NCI-H748 (cell line): Measurements from ENCODE around the gene NEK11.
"Not testable (repeated sequence)": the region's sequence is repeated elsewhere in the genome, so short reads cannot be mapped to it uniquely, and the experiment has no call there.

Source experiments
- DNase-seq: peaks from one replicate; lab custom pipeline; 2025; ENCODE audit not compliant: unreplicated experiment; lab: John Stamatoyannopoulos, UW

NEK11 gene

DNA sequence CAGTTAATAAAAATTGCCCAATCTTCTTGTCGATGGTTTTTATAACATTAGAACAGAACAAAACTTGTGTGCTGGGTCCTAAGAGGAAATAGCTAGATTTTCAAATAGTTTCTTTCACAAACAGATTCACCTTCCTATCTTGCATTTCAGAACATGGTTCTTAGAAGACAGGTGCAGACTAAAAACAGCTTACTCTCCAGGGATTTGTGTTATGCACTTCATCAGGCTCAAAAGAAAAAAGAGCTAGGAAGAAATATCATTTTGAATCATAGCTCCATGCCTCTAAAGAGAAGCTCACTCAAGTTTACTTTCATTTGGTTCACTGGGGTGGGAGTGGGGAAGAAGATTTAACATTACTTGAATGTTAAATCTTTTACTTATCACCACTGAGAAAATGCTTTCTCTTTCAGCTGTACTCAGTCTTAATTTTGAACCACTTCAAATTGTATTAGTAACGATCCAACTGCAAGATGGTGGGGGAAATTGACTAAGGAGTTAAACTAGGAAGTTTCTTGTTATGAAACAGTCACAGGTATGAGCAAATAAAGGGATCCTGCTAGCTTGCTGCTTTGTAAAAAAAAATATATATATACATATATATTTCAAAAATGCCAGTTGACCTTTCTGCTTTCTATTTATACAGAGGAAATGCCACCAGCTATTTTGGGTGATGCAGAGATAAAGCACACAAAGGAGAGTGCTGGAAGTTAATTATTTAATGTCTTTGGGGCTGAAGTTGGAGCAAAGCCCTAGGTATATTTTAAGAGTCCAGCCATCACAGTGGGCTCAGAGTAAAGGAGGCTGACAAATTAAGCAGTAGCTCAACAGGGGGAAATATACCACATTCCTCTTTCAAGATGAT lies 326.6 kb downstream of the NEK11 start:
- no peak for DNase-seq

DNA sequence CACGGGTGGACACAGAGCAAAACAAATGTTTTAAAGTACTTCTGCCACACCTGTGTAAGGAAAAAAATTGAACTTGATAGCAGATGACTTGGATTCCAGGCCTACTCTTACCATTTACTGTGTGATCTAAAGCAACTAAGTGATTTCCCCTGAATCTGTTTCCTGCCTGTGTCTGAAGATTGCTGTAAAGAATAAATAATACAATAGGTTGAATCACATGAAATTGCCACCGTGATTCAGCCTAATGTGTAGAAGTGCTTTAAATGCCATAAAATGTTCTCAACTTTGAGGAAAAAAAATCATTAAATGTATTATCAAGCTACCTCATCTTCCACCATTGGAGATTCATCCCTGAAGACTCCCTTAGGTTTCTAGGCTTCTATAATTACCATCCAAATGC lies 327.3 kb downstream of the NEK11 start:
- DNase-seq = no peak

DNA sequence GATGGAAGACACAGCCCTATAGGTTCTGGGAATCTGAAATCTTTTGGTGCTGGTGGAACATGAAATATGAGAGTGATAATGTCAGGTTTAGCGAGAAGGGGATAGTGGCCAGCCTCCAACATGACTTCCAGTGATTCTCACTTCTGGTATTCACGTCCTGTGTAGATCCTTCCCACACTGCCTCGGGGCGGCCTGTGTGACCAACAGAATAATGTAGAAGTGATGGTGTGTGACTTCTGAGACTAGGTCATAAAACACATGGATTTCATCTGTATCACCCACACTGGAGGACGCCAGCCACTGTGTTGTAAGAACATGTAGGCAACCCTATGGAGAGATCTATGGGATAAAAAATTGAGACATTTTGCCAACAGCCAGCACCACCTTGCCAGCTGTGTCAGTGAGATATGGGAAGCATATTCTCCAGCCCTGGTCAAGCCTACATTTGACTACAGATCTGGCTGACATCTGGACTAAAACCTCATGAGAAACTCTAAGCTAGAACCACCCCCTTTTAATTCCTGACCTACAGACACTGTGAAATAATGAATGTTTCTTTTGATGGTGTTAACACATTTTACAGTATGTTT lies 329.4 kb downstream of the NEK11 start:
- DNase-seq = no peak

DNA sequence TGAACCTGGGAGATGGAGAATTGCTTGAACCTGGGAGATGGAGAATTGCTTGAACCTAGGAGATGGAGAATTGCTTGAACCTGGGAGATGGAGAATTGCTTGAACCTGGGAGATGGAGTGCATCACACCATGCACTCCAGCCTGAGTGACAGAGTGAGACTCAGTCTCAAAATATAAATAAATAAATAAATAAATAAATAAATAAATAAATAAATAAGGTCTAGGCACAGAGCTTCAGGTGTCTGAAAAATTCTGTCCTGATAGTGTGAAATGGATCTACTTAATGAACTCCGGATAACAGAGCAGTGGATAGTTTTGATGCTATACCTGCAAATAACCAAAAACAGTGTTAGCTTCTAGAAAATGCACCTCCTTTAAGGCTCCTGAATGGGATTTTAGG lies 330.6 kb downstream of the NEK11 start:
- no peak for DNase-seq

DNA sequence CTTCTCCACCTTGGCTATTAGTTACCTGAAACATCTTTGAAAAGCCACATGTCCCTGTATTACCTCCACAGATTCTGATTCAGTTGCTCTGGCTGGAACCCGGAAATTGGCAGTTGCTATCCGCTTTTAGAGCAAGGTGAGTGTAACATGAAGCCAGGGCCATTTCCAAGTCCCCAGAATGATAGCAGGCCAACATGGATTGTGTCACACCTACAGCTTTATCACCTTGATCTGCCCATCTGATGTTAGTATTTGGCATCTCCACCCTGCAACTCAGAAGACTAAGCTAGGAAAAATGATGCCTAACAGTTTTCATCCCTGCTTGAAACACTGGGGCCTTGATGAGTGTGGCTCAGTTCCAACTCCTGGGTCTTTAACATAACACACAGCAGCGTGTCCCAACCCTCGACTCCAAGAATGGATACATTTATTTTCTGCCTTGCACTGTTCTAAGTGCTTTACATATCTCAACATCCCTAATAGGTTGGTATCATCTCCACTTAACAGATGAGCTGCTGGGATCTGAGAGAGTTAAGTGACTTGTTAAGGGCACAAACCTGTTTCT lies 333.6 kb downstream of the NEK11 start:
- DNase-seq = no peak

DNA sequence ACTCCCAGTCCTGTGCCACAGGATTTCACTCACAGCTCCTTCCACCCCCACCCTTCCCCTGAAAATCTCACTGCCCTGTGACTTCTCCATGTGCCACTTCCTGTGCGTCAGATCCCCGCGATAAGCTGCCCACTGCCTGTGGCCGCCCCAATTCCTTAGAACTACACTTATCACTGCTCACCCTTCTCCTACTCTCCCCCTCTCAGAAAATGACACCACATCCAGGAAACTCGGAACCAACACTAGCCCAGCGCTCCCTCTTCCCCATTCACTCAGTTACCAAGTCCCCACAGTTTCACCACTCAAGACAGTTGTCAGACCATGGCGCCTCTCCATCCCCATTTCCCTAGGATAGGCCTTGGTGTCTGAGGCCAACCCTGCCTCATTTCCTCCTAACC lies 334.4 kb downstream of the NEK11 start:
- DNase-seq = not testable (repeated sequence)

DNA sequence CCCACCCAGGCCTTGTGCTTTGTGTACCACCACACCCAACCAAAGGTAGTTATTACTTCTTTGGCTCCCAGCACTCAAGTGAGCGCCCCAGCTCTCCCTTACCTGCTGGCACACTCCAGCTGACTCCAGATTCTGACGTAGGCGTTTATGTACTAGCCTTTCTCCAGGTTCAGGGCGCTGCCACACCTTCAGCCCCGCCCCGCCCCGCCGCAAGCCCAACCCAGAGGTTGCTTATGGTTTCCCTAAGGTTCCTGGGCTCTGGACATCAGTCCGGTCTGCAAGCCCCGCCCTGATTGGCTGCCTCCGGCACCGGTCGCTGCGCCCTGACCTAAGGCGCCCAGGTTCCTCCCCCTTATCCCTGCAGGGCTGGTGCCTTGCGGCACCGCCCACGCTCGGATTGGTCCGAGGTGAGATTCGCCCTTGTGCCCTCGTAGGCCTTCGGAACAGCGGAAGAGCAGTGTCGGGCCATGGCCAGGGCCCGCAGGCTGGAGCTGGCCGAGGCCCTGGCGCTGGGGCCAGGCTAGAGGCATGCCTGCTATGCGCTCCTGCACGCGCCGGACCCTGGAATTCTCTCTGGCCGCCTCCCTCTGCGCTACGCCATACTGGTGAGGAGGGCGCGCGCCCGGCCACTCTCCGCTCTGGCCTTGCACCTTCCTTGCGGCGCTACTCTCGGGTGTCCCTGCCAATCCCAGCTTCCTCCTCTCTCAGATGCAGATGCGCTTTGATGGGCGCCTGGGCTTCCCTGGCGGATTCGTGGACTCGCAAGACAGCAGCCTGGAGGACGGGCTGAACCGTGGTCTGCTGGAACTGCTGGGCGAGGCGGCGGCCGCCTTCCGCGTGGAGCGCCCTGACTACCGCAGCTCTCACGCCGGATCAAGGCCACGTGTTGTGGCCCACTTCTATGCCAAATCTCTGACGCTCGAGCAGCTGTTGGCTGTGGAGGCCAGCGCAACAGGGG lies 335.1 kb downstream of the NEK11 start:
- no peak for DNase-seq

DNA sequence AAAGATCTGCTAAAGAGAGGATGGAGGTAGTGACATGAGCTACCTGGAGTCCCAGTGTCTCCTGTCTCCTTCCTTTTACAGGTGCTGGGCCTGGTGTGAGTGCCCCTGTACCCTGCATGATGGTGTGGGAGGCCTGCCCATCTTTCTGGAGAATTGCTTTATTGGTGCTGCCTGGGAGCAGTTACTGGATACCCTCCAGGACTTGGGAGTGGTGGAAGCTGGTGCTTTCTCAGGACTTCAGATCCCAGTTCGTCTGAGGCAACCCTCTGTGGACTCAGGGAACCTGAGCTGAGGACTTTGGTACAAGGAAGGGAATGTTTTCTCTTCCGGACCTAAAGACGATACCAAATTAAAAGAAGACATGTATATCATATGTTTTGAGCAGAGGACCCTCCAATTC lies 336.6 kb downstream of the NEK11 start:
- DNase-seq = no peak

DNA sequence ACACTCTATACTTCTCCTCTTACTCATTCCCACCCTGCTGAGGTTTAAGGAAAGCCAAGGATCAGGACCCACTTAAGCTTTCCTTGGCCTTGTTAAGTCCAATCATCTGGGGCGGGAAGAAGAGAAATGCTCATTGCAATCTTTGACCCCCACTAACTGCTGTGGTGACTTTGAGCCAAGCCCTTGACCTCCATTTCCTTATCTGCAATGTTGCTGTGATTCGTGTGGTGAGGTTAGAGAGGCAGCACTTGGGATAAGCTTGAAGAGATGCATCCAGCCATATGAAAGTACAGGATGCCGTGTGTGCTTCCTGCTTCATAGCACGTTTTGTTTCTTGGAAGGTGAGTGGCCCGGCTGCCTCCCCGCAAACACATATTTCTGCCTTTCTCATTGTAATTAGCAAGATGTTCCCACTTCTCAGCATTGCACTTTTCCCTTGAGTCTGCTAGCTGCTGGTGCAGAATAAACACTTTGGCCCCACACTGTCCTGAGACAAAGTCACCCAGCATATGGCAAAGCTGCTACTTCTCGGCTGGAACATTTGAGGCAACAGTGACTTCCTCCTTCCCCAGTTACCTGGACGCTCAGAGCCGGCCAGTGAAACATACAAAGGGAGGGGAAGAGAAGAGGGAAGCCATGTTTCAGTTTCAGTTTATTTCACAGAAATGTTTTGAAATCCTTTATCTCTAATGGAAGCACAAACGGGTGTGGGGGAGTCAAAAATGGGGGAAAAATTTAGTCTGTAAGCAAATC lies 344.4 kb downstream of the NEK11 start:
- DNase-seq = no peak

DNA sequence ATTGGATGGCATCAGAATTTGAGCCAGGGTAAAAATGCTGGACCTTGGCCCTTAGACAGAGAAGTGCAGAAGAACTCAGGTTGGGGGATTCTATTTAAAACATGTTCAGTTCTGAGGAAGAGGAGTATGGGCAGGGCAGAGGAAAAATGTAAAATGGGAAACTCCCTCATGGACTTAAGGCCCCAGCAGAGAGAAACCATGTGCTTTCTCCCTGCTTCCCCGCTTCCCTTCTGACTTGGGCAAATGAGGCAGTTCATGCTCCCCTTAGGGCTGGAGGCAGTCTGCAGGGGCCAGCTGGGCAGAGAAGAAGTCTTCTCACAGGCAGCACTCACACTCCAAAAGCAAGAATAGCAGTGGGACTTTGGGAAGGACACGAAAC lies 345.0 kb downstream of the NEK11 start:
- no peak for DNase-seq

DNA sequence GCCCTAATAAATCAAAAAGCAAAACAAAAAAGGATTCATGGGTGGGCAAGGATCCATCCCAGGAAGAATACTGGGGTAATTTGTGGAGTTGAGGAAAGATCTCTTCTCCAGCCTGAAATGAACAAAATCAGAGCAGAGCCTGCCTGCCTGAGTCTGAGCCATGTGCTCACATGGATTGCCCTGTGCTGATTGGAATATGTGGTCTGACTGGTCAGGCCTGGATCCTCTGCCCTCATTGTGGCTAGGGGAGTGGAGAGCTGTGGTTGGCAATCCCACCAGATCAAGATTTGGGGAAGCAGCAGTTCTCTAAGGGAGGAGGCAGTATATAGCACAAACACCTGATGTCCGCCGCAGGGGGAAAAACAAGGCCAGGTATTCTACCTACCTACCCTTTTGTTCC lies 348.1 kb downstream of the NEK11 start:
- DNase-seq = no peak

DNA sequence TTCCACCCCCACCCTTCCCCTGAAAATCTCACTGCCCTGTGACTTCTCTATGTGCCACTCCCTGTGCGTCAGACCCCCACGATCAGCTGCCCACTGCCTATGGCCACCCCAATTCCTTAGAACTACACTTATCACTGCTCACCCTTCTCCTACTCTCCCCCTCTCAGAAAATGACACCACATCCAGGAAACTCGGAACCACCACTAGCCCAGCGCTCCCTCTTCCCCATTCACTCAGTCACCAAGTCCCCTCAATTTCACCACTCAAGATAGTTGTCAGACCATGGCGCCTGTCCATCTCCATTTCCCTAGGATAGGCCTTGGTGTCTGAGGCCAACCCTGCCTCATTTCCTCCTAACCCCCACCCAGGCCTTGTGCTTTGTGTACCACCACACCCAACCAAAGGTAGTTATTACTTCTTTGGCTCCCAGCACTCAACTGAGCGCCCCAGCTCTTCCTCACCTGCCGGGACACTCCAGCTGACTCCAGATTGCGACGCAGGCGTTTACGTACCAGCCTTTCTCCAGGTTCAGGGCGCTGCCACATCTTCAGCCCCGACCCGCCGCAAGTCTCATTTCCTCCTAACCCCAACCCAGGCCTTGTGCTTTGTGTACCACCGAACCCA lies 354.3 kb downstream of the NEK11 start:
- DNase-seq = not testable (repeated sequence)

DNA sequence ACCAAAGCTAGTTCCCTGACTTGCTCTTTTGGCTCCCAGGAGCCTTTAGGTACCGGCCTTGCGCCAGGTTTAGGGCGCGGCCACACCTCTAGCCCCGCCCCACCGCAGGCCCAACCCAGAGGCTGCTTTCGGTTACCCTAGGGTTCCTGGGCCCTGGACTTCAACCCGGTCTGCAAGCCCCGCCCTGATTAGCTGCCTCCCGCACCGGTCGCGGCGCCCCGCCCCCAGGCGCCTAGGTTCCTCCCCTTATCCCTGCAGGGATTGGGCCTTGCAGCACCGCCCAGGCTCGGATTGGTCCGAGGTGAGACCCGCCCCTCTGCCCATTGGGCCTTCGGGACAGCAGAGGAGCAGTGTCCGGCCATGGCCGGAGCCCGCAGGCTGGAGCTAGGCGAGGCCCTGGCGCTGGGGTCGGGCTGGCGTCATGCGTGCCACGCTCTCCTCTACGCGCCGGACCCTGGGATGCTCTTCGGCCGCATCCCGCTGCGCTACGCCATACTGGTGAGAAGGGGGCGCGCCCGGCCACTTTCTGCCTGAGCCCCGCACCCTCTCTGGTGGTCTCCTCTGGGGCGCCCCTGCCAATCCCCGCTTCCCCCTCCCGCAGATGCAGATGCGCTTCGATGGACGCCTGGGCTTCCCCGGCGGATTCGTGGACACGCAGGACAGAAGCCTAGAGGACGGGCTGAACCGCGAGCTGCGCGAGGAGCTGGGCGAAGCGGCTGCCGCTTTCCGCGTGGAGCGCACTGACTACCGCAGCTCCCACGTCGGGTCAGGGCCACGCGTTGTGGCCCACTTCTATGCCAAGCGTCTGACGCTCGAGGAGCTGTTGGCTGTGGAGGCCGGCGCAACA lies 355.0 kb downstream of the NEK11 start, which contains the start of gene NUDT16:
TSS of gene NUDT16 (plus strand) at position 330 of the 847 bp plus-strand sequence. CDS start at position 361, 31 bp downstream.
- peak; percentile 97 for DNase-seq

DNA sequence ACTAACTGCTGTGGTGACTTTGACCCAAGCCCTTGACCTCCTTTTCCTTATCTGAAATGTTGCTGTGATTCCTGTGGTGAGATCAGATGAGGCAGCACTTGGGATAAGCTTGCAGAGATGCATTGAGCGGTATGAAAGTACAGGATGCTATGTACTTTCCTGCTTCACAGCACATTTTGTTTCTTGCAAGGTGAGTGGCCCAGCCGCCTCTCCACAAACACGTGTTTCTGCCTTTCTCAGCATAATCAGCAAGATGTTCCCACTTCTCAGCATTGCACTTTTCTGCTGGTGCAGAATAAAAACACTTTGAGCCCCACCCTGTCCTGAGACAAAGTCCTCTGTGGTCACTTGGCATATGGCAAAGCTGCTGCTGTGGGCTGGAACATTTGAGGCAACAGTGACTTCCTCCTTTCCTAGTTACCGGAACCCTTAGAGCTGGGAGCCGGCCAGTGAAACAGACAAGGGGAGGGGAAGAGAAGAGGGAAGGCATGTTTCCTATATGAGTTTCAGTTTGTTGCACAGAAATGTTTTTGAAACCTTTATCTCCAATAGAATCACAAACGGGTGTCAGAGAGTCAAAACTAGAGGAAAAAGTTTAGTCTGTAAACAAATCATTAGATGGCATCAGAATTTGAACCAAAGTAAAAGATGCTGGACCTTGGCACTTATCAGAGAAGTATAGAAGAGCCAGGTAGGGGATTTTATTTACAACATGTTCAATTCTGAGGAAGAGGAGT lies 359.9 kb downstream of the NEK11 start:
- DNase-seq = no peak

DNA sequence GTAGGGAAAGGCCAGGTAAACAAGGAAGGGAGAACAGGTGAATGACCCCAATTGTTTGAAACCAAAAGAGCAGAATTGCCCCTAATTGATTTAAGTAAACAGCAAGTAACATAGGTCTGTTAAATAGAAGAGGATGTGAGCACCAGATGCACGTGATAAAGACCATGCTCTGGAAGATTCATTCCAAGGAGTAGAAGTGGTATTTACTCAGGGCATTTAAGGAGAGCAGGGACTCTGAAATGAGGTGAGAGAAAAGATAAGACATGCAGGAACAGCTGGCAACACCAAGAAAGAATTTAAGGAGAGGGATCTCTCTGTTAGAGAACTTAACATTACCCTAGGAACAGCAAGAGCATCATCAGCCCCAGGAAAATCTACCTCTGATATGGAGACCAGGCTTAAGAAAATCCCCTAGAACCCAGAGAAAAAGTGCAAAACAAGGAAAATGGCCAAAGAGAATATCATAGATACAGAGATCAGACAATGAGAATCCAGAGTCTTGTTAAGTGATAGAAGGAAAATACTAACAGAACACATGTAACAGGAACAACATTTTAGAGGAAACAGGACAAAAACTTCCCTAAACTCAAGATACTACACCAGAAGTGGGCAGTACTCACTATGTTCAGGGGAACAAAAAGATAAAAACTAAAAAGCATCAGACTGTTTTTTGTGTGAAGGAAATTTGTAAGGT lies 361.3 kb downstream of the NEK11 start:
- peak; percentile 2 for DNase-seq

DNA sequence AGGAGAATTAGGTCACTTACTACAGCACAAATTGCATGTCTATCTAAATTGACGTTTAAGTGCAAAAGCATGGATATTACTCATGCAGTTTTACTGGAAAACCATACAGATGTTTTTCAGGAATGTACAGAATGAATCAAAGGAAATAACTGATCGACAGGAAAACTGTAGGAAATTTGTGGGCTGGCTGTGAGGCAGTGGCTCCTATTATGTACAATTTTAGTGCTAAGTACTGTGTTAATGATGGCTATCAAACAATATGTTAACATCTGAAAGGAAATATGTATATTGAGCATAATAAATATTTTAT lies 361.8 kb downstream of the NEK11 start:
- DNase-seq = no peak

DNA sequence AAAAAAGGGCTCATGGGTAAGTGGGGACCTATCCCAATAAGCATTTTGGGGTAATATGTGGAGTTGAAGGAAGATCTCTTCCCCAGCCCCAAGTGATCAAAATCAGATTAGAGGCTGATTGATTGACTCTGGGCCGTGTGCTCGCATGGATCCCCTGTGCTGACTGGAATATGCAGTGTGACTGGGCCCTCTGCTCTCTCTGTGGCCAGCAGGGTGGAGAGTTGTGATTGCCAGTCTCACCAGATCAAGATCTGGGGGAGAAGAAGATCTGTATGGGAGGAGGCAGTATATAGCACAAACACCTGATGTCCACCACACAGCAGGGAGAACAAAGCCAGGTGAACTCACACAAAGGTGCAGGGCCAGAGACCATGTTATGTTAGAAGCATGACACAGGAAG lies 363.7 kb downstream of the NEK11 start:
- DNase-seq = no peak

DNA sequence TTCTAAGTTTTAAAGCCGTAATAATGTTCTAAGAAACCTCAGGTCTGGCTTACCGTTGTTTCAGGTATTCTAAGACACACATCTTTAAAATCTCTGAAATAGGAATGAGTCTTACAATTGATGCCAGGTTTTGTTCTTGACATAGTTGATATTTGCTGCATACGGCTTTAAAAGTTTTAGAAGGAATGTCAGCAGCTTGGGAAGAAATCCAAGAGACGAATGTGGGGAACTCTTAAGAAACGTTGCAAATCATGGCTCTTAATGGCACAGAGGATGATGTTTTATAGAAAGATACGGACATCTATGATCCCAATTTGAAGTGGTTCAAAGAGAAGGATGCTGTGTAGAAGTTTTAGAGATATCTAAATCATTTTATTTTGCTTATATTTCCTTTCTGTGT lies 366.4 kb downstream of the NEK11 start:
- DNase-seq = no peak
